ENCODE data around the gene PEMT. TPM values are rescaled to one million over a fixed set of nuclear protein-coding genes. Genes with fewer than 3 reads are reported as not detected.

The PEMT gene
- total and polyA plus RNA-seq, 7 donors: 15.9 to 79.0 (median 26.0) TPM

GRCh38 chr17:17558431-17558830 is 33.1 kb downstream of the PEMT start:
- DNase-seq (no peak), ATAC-seq (no peak)
- Histone ChIP-seq H3K4me3 (no peak overlapping the region), H3K4me1 (peaks cover 17% of the 10 kb centered on the region), H3K9me3 (no peaks in the 10 kb centered on the region), H3K27me3 (ENCODE audit: insufficient read depth in 3 of 3, low read length in 2 of 3) (no peaks in the 10 kb centered on the region), H3K27ac (no peak overlapping the region), H3K36me3 (ENCODE audit: insufficient read depth in 1 of 2, low read depth in 1 of 2) (no peaks in the 10 kb centered on the region)
- intact Hi-C loops (cut with DNase I): no loop called here
- TF ChIP-seq, protein P1, sequence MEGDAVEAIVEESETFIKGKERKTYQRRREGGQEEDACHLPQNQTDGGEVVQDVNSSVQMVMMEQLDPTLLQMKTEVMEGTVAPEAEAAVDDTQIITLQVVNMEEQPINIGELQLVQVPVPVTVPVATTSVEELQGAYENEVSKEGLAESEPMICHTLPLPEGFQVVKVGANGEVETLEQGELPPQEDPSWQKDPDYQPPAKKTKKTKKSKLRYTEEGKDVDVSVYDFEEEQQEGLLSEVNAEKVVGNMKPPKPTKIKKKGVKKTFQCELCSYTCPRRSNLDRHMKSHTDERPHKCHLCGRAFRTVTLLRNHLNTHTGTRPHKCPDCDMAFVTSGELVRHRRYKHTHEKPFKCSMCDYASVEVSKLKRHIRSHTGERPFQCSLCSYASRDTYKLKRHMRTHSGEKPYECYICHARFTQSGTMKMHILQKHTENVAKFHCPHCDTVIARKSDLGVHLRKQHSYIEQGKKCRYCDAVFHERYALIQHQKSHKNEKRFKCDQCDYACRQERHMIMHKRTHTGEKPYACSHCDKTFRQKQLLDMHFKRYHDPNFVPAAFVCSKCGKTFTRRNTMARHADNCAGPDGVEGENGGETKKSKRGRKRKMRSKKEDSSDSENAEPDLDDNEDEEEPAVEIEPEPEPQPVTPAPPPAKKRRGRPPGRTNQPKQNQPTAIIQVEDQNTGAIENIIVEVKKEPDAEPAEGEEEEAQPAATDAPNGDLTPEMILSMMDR (IDR thresholded peaks at IDR 0.05): no peak
- WGBS, 3 donors: 90 to 96% (median 90%) methylated on average over 8 of the region's 8 CpGs

DNA sequence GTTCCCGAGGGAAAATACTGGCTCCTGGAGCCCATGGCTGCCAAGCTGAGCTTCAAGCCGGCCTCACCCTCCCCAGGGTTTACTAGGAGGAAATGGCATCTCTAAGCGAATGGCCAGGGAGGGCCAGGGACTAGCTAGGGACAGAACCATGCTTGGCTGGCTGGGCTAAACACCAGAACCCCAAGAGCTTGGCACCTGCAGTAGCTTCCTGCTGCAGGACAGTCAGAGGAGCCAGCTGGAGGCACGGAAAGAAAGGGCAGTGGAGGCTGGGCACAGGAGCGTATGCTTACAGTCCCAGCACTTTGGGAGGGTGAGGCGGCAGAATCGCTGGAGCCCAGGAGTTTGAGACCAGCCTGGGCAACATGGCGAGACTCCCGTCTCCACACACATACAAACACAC is 33.7 kb downstream of the PEMT start:
- Histone ChIP-seq H3K27me3 (ENCODE audit: insufficient read depth in 3 of 3, low read length in 2 of 3) (no peaks in the 10 kb centered on the region), H3K36me3 (ENCODE audit: insufficient read depth in 1 of 2, low read depth in 1 of 2) (no peaks in the 10 kb centered on the region), H3K4me1 (peaks cover 23% of the 10 kb centered on the region), H3K27ac (peak overlapping the region; percentile 36), H3K4me3 (no peak overlapping the region), H3K9me3 (no peaks in the 10 kb centered on the region)
- TF ChIP-seq, protein P1 (IDR thresholded peaks at IDR 0.05): no peak
- intact Hi-C loops (cut with DNase I): no loop called here
- no peak for ATAC-seq
- peak in 1 of 2 donors; percentile 59 for DNase-seq
- 38 to 58% (median 45%) methylated on average over 9 of the region's 9 CpGs for WGBS, 3 donors

DNA sequence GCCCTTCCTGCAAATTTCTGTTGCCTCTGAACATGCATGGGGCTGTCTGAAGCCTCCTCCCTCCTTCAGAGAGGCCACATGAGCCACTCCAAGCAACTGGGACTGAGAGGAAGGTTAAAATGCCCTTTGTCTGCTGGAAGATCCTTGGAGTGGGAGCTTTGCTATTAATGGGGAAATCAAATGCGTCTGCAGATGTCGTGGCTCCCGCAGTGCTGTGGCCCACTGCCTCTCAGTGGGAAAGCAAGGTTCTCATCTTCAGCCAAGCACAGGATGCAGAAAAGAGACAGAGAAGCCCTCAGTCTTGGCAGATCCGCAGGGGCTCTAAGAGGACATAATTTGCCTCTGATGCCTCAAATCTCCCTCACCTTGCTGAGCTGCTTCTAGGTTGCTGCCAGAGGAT is 34.8 kb downstream of the PEMT start:
- no peaks in the 10 kb centered on the region for H3K9me3 ChIP-seq
- no peak for ATAC-seq
- TF ChIP-seq, protein P1 (IDR thresholded peaks at IDR 0.05): no peak
- H3K27me3 ChIP-seq (ENCODE audit: insufficient read depth in 3 of 3, low read length in 2 of 3): no peaks in the 10 kb centered on the region
- H3K4me3 ChIP-seq: no peak overlapping the region
- peaks cover 24% of the 10 kb centered on the region for H3K4me1 ChIP-seq
- no peaks in the 10 kb centered on the region for H3K36me3 ChIP-seq (ENCODE audit: insufficient read depth in 1 of 2, low read depth in 1 of 2)
- intact Hi-C loops (cut with DNase I): no loop called here
- no peak for DNase-seq
- WGBS, 3 donors: 81 to 87% (median 86%) methylated on average over 4 of the region's 4 CpGs
- H3K27ac ChIP-seq: no peak overlapping the region

DNA sequence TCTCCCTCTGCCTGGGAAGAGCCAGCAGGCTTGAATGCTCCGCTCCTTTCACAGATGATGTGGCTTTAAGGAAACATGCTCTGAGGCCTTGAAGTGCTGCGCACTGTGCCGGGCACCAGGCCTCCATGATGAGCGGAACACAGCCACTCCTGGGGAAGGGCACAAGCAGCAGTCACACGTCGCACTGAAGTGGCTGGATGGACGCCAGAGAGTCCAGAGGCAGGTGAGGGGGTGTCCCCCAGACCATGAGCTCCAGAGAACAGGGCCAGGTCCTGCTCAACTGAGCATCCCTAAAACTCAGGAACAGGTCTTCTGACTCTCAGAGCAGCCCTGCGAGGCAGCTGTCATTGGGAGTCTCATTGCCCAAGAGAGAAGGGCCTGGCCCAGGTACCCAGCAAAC is 35.6 kb downstream of the PEMT start:
- H3K36me3 ChIP-seq (ENCODE audit: insufficient read depth in 1 of 2, low read depth in 1 of 2): no peaks in the 10 kb centered on the region
- DNase-seq: no peak
- intact Hi-C loops (cut with DNase I): no loop called here
- no peak for ATAC-seq
- 92 to 99% (median 94%) methylated on average over 7 to 8 of the region's 8 CpGs for WGBS, 3 donors
- H3K27me3 ChIP-seq (ENCODE audit: insufficient read depth in 3 of 3, low read length in 2 of 3): no peaks in the 10 kb centered on the region
- TF ChIP-seq, protein P1 (IDR thresholded peaks at IDR 0.05): no peak
- no peak overlapping the region for H3K4me3 ChIP-seq
- no peaks in the 10 kb centered on the region for H3K9me3 ChIP-seq
- no peak overlapping the region for H3K27ac ChIP-seq
- H3K4me1 ChIP-seq: peaks cover 21% of the 10 kb centered on the region

DNA sequence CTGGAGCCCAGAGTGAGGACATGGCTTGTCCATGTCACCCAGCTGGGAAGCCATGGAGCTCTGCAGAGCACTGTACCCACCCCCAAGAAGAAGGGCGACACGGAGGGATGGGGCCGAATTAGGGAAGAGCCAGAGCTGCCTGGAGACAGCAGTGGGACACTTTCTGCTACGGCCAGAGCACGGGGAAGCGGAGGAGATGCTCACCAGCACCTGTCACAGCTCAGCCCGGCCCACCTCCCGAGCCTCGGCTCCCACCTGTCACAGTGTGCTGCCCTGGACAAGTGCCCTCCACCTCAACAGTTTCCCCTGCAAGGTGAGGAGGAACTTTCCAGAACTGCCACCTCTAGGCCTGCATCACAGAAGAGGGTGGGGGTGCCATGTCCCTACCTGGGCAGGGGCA is 36.4 kb downstream of the PEMT start:
- WGBS, 3 donors: 95 to 99% (median 97%) methylated on average over 9 of the region's 9 CpGs
- peaks cover 21% of the 10 kb centered on the region for H3K4me1 ChIP-seq
- peak in 1 of 2 donors; percentile 44 for DNase-seq

More for the DNA sequence above, 36.4 kb downstream of the PEMT start:
- Histone ChIP-seq H3K36me3 (ENCODE audit: insufficient read depth in 1 of 2, low read depth in 1 of 2) (no peaks in the 10 kb centered on the region), H3K9me3 (no peaks in the 10 kb centered on the region), H3K27me3 (ENCODE audit: insufficient read depth in 3 of 3, low read length in 2 of 3) (no peaks in the 10 kb centered on the region), H3K27ac (no peak overlapping the region), H3K4me3 (no peak overlapping the region)
- intact Hi-C loops (cut with DNase I): no loop called here
- ATAC-seq: no peak
- TF ChIP-seq, protein P1 (IDR thresholded peaks at IDR 0.05): no peak

Data from psoas muscle (tissue), 8 donors.